NB4 (cell line): Measurements from ENCODE around the gene RBM19.

Experiments
- CTCF ChIP-seq: IDR thresholded peaks from one replicate; pipeline ENCODE4 v1.5.1; 2012; ENCODE audit warnings: low read depth, low read length
- MAX ChIP-seq: IDR thresholded peaks from 2 replicates; pipeline ENCODE4 v1.6.1; 2011; ENCODE audit warnings: low read depth, low read length
- MYC ChIP-seq: IDR thresholded peaks from 2 replicates; pipeline ENCODE4 v1.6.1; 2011; ENCODE audit warnings: low read depth, low read length
- POLR2A ChIP-seq: IDR thresholded peaks from 2 replicates; pipeline ENCODE4 v1.6.1; 2011; ENCODE audit warnings: mild to moderate bottlenecking; ENCODE audit not compliant: insufficient read length; ENCODE audit errors: extremely low read depth

GRCh38 chr12:113781415-113782198 is 184.5 kb downstream of the RBM19 start:
- TF ChIP-seq CTCF (no peak), POLR2A (no peak), MYC (no peak), MAX (no peak)
